Natural killer cell (primary cell): Measurements from ENCODE around the gene PSMD11. TPM values are rescaled to one million over a fixed set of nuclear protein-coding genes. Genes with fewer than 3 reads are reported as not detected.

Source experiments
- ATAC-seq, 3 donors: fragments of 150-1000 bp in 2 of 3; fragments of 200-7000 bp in 1 of 3; cut with Tn5 transposase; 1 replicate in 1 of 3; 2 replicates in 2 of 3; pipeline ENCODE4 v1.10.0; 2021; ENCODE audit warnings: mild to moderate bottlenecking in 2 of 3, moderate library complexity in 2 of 3
- DNase-seq, 2 donors: peaks; one replicate each; pipeline versions ENCODE4 v3.0.0 to v3.0.0-alpha.2; 2013 to 2021; ENCODE audit warnings: mixed read lengths in 1 of 2
- H3K27ac ChIP-seq: one replicate; pipeline ENCODE4 v1.5.1; 2013; ENCODE audit warnings: mild to moderate bottlenecking, low read length
- H3K27me3 ChIP-seq: one replicate; pipeline ENCODE4 v1.6.1; 2013; ENCODE audit warnings: low read length; ENCODE audit not compliant: control insufficient read depth, insufficient read depth
- H3K36me3 ChIP-seq: one replicate; pipeline ENCODE4 v1.6.1; 2013; ENCODE audit warnings: low read length; ENCODE audit not compliant: control insufficient read depth, insufficient read depth
- H3K4me1 ChIP-seq: one replicate; pipeline ENCODE4 v1.6.1; 2013; ENCODE audit warnings: low read length; ENCODE audit not compliant: control insufficient read depth, insufficient read depth
- H3K4me3 ChIP-seq: one replicate; pipeline ENCODE4 v1.5.1; 2013; ENCODE audit warnings: low read length
- H3K9me3 ChIP-seq: one replicate; pipeline ENCODE4 v1.6.1; 2013; ENCODE audit warnings: low read length; ENCODE audit not compliant: control insufficient read depth, insufficient read depth
- H3K27ac Mint-ChIP-seq, 2 donors: one replicate each; pipeline ENCODE4 v1.8.0; 2022; ENCODE audit warnings: mild to moderate bottlenecking in 2 of 2, mixed read lengths in 2 of 2, moderate library complexity in 1 of 2
- H3K27me3 Mint-ChIP-seq, 2 donors: one replicate each; pipeline ENCODE4 v1.8.0; 2022; ENCODE audit warnings: low read depth in 2 of 2, mixed read lengths in 2 of 2
- H3K36me3 Mint-ChIP-seq: one replicate; pipeline ENCODE4 v1.8.0; 2022; ENCODE audit warnings: mixed read lengths
- H3K4me1 Mint-ChIP-seq, 2 donors: one replicate each; pipeline ENCODE4 v1.8.0; 2022; ENCODE audit warnings: mixed read lengths in 2 of 2
- H3K4me3 Mint-ChIP-seq: one replicate; pipeline ENCODE4 v1.8.0; 2022; ENCODE audit warnings: mild to moderate bottlenecking, moderate library complexity, mixed read lengths
- H3K9me3 Mint-ChIP-seq, 2 donors: one replicate each; pipeline ENCODE4 v1.8.0; 2022; ENCODE audit warnings: mixed read lengths in 2 of 2
- CTCF ChIP-seq: fragments of 200-600 bp; IDR thresholded peaks from one replicate; pipeline ENCODE4 v1.8.0; 2022; ENCODE audit warnings: antibody characterized with exemption
- WGBS: methylation state at CpG from one replicate; pipeline ENCODE4 v1.1.7; 2013; ENCODE audit warnings: missing lambda C conversion rate; ENCODE audit not compliant: insufficient coverage; 5-methylcytosine and 5-hydroxymethylcytosine counted together
- intact Hi-C: fragments of 100-400 bp; cut with micrococcal nuclease; formaldehyde crosslinking; loops from one replicate; pipeline ENCODE4 v1.14.2; 2022
- total RNA-seq, 4 donors: library from RNA; stranded (reverse); fragments of 120-200 nt in 1 of 4; gene quantifications; one replicate each; pipeline versions ENCODE4 v1.2.3 to v1.2.4, GENCODE V29; 2013 to 2022

PSMD11 gene
- total RNA-seq, 3 donors from 2014 or later (not counting 1 experiment from before 2014, with no cell fraction given): 83.4 to 108 (median 105) TPM

DNA sequence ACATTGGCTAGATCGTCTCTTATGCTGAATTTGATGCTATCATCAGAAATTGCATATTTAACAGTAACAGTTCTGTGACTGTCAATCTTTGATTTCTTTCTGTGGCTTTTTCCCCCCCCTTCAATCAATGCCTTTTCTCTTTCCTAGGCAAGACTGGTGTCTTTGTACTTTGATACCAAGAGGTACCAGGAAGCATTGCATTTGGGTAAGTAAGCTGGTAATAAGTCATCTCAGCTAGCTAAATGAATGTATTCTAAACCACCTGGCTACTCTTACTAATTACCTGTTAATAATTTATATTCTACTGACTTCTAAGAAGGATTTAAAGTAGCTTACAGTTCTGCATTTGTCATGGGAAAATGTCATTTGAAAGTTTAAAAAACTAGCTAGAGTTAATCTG, 20.1 kb downstream of the PSMD11 start:
- H3K27me3 Mint-ChIP-seq: no peaks in the 10 kb centered on the region
- Histone ChIP-seq H3K4me3 (no peak overlapping the region), H3K27ac (no peak overlapping the region), H3K27me3 (no peaks in the 10 kb centered on the region), H3K36me3 (peaks cover 55% of the 10 kb centered on the region), H3K9me3 (no peaks in the 10 kb centered on the region), H3K4me1 (no peaks in the 10 kb centered on the region)
- ATAC-seq: no peak
- peaks cover 16% of the 10 kb centered on the region for H3K36me3 Mint-ChIP-seq
- peaks cover 11 to 21% of the 10 kb centered on the region in 2 donors for H3K4me1 Mint-ChIP-seq
- no peaks in the 10 kb centered on the region for H3K9me3 Mint-ChIP-seq
- 92% methylated on average over 1 of the region's 1 CpG for WGBS
- TF ChIP-seq CTCF: no peak
- no peak overlapping the region for H3K4me3 Mint-ChIP-seq
- no peak overlapping the region for H3K27ac Mint-ChIP-seq
- intact Hi-C loops: no loop called here
- no peak for DNase-seq

DNA sequence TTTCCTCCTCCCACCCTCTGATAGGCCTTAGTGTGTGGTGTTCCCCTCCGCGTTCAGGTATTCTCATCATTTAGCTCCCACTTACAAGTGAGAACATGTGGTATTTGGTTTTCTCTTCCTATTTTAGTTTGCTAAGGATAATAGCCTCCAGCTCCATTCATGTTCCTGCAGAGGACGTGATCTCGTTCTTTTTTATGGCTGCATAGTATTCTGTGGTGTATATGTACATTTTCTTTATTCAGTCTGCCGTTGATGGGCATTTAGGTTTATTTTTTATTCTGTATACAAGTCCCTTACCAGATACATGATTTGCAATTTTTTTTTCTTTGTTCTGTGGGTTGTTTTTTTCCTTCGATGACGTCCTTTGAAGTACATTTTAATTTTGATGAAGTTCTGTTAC, 23.6 kb downstream of the PSMD11 start:
- intact Hi-C loops: no loop called here
- H3K27me3 ChIP-seq: no peaks in the 10 kb centered on the region
- Mint-ChIP-seq H3K9me3 (no peaks in the 10 kb centered on the region), H3K27me3 (no peaks in the 10 kb centered on the region), H3K4me3 (no peak overlapping the region), H3K4me1 (peaks cover 0 to 9% of the 10 kb centered on the region in 2 donors), H3K36me3 (peaks cover 16% of the 10 kb centered on the region), H3K27ac (no peak overlapping the region)
- H3K27ac ChIP-seq: no peak overlapping the region
- no peak overlapping the region for H3K4me3 ChIP-seq
- TF ChIP-seq CTCF: no peak
- DNase-seq (no peak), ATAC-seq (no peak)
- WGBS: 92% methylated on average over 2 of the region's 7 CpGs
- H3K4me1 ChIP-seq: no peaks in the 10 kb centered on the region
- peaks cover 63% of the 10 kb centered on the region for H3K36me3 ChIP-seq
- no peaks in the 10 kb centered on the region for H3K9me3 ChIP-seq

DNA sequence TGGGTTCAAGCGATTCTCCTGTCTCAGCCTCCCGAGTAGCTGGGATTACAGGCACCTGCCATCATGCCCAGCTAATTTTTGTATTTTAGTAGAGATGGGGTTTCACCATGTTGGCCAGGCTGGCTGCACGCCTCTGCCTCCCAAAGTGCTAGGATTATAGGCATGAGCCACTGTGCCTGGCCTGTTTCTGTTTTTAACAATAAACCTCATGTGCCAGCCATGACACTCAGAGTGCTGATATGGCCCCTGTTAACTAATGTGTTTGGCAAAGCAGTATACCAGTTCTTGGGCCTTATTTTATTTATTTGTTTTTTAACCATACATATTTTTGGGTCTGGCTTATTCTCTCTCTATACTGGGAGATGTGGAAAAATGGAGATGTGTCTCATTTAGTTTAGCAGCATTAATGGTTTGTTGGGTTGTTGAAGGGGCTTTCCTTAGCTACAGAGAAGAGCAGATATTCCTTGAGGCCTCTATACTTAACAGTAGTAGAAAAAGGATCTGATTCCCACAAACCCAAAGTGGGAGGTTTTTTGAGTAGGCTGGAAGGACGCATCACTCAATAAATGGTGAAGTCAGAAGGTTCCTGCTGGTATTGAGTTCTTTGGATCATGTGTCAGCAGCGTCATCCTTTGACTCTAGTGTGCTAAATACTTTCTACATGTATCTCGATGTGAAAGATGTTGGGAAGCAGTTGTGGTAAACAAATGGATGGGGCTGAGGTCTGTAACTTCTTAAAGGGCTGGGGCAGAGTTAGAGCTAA, 26.3 kb downstream of the PSMD11 start:
- no peak overlapping the region for H3K4me3 ChIP-seq
- no peak for DNase-seq
- H3K27ac ChIP-seq: no peak overlapping the region
- no peak overlapping the region for H3K27ac Mint-ChIP-seq
- no peak overlapping the region for H3K4me3 Mint-ChIP-seq
- no peak for ATAC-seq
- H3K4me1 Mint-ChIP-seq: peaks cover 0 to 12% of the 10 kb centered on the region in 2 donors
- peaks cover 36% of the 10 kb centered on the region for H3K36me3 Mint-ChIP-seq
- WGBS: 96% methylated on average over 6 of the region's 6 CpGs
- intact Hi-C loops: no loop called here
- H3K27me3 Mint-ChIP-seq: no peaks in the 10 kb centered on the region
- peaks cover 67% of the 10 kb centered on the region for H3K36me3 ChIP-seq
- H3K9me3 Mint-ChIP-seq: no peaks in the 10 kb centered on the region
- H3K4me1 ChIP-seq: no peaks in the 10 kb centered on the region
- no peaks in the 10 kb centered on the region for H3K9me3 ChIP-seq
- H3K27me3 ChIP-seq: no peaks in the 10 kb centered on the region
- no peak for TF ChIP-seq CTCF

- Histone ChIP-seq H3K4me3 (no peak overlapping the region), H3K4me1 (no peaks in the 10 kb centered on the region), H3K27me3 (no peaks in the 10 kb centered on the region), H3K36me3 (peaks cover 73% of the 10 kb centered on the region), H3K27ac (no peak overlapping the region), H3K9me3 (no peaks in the 10 kb centered on the region)
- no peaks in the 10 kb centered on the region for H3K9me3 Mint-ChIP-seq
- H3K27ac Mint-ChIP-seq: no peak overlapping the region
- ATAC-seq (no peak), DNase-seq (no peak)
- peaks cover 0 to 12% of the 10 kb centered on the region in 2 donors for H3K4me1 Mint-ChIP-seq
- no peaks in the 10 kb centered on the region for H3K27me3 Mint-ChIP-seq
- H3K4me3 Mint-ChIP-seq: no peak overlapping the region
- 92% methylated on average over 4 of the region's 4 CpGs for WGBS
- intact Hi-C loops: no loop called here
- H3K36me3 Mint-ChIP-seq: peaks cover 36% of the 10 kb centered on the region
- no peak for TF ChIP-seq CTCF
These were observed 27.3 kb downstream of the PSMD11 start for GRCh38 chr17:32471652-32472051.
